Measurements from ENCODE around the gene SMOC2. TPM values are rescaled to one million over a fixed set of nuclear protein-coding genes. Genes with fewer than 3 reads are reported as not detected.
A peak's percentile ranks its signal among the peaks of the same experiment; 100 is the strongest.

The SMOC2 gene
- total and polyA plus RNA-seq, 7 donors = 12.3 to 90.3 (median 22.8) TPM

DNA sequence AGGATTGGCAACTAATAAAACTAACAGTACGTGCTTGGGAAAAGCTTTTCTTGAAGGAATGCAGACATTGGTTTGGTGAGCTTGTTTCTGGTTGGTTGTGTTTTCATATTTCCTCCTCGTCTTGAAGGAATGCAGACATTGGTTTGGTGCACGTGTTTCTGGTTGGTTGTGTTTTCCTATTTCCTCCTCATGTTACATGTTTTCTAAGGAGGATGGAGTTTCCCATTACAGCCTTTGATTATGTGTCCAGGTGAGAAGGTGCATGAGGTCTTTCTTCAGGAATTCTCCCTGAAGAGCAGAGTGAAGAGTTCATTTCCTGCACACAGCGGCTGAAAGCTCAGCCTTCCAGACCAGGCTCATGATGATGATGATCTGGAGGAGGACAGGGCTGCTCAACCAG lies 190.6 kb downstream of the SMOC2 start:
- intact Hi-C loops (cut with DNase I) = no loop called here
- Histone ChIP-seq H3K27ac (no peak overlapping the region), H3K4me1 (no peaks in the 10 kb centered on the region), H3K9me3 (no peaks in the 10 kb centered on the region), H3K27me3 (ENCODE audit: insufficient read depth in 3 of 3, low read length in 2 of 3) (peaks cover 0 to 14% (median 0%) of the 10 kb centered on the region in 3 donors), H3K36me3 (ENCODE audit: insufficient read depth in 1 of 2, low read depth in 1 of 2) (no peaks in the 10 kb centered on the region), H3K4me3 (no peak overlapping the region)
- TF ChIP-seq, protein P1, sequence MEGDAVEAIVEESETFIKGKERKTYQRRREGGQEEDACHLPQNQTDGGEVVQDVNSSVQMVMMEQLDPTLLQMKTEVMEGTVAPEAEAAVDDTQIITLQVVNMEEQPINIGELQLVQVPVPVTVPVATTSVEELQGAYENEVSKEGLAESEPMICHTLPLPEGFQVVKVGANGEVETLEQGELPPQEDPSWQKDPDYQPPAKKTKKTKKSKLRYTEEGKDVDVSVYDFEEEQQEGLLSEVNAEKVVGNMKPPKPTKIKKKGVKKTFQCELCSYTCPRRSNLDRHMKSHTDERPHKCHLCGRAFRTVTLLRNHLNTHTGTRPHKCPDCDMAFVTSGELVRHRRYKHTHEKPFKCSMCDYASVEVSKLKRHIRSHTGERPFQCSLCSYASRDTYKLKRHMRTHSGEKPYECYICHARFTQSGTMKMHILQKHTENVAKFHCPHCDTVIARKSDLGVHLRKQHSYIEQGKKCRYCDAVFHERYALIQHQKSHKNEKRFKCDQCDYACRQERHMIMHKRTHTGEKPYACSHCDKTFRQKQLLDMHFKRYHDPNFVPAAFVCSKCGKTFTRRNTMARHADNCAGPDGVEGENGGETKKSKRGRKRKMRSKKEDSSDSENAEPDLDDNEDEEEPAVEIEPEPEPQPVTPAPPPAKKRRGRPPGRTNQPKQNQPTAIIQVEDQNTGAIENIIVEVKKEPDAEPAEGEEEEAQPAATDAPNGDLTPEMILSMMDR (IDR thresholded peaks at IDR 0.05) = no peak
- no peak for ATAC-seq
- DNase-seq = no peak
- WGBS, 3 donors = 71 to 72% (median 71%) methylated on average over 4 of the region's 4 CpGs

DNA sequence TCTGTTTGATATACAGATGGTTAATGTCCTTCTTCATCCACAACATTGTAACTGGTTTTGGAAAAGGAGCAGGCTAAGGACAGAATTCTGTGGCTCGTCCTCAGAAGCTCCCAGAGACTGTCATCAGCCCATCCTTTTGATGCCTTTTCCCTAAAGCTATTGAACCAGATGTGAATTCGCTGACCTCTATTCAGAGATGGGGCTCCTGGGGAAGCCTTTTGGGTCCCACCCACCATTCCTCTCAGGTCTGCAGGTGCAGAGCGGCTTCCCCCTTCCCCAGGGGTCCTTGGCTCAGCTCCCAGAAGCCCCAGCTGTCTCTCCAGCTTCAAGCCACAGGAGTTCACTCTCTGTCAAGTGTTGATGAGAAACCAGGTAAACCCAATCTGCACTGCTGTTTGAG lies 191.7 kb downstream of the SMOC2 start:
- TF ChIP-seq, protein P1 (IDR thresholded peaks at IDR 0.05) = no peak
- DNase-seq (no peak), ATAC-seq (no peak)
- Histone ChIP-seq H3K27me3 (ENCODE audit: insufficient read depth in 3 of 3, low read length in 2 of 3) (peaks cover 0 to 14% (median 1%) of the 10 kb centered on the region in 3 donors), H3K4me1 (no peaks in the 10 kb centered on the region), H3K9me3 (no peaks in the 10 kb centered on the region), H3K36me3 (ENCODE audit: insufficient read depth in 1 of 2, low read depth in 1 of 2) (no peaks in the 10 kb centered on the region), H3K4me3 (no peak overlapping the region), H3K27ac (no peak overlapping the region)
- 63 to 81% (median 69%) methylated on average over 3 of the region's 3 CpGs for WGBS, 3 donors
- intact Hi-C loops (cut with DNase I) = no loop called here

DNA sequence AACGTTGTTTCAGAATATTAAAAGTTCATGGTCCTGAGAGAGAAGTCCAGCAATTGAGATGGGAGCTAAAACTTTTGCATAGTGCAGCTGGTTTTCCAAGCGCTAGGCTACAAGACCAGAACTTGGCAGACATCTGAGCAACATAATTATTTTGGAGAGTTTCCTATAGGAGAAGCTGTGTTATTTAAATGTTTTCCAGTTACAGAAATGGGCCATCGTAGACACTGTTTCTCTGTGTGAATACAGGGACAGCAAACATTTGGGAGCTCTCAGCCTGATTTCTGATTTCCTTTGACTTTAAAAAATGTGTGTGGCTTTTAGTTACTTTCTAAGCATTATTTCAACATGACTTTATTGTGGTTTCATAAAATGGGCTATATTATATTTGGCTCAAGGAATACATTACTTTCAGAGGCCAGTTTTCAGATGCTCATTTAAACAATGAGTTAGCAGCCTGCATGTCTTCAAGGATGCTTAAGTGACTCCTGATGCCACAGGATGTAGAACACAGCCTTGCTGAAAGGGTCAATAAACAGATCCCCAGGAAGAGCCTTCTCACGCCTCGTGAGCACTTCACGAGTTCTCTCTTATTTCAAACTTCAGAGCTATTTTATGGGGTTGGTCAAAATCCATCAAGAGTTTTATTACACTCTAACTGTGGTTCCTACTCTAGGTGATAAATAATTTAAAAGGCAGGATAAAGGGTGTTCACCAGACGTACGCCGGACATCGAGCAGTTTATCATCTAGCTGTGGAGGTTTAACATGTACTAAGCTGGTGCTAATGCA lies 193.8 kb downstream of the SMOC2 start:
- WGBS, 3 donors = 58 to 68% (median 58%) methylated on average over 10 of the region's 10 CpGs
- Histone ChIP-seq H3K4me1 (no peaks in the 10 kb centered on the region), H3K9me3 (no peaks in the 10 kb centered on the region), H3K27me3 (ENCODE audit: insufficient read depth in 3 of 3, low read length in 2 of 3) (peaks cover 0 to 21% (median 4%) of the 10 kb centered on the region in 3 donors), H3K36me3 (ENCODE audit: insufficient read depth in 1 of 2, low read depth in 1 of 2) (no peaks in the 10 kb centered on the region), H3K27ac (no peak overlapping the region), H3K4me3 (no peak overlapping the region)
- no peak for DNase-seq
- ATAC-seq = no peak
- TF ChIP-seq, protein P1 (IDR thresholded peaks at IDR 0.05) = no peak
- intact Hi-C loops (cut with DNase I) = no loop called here

DNA sequence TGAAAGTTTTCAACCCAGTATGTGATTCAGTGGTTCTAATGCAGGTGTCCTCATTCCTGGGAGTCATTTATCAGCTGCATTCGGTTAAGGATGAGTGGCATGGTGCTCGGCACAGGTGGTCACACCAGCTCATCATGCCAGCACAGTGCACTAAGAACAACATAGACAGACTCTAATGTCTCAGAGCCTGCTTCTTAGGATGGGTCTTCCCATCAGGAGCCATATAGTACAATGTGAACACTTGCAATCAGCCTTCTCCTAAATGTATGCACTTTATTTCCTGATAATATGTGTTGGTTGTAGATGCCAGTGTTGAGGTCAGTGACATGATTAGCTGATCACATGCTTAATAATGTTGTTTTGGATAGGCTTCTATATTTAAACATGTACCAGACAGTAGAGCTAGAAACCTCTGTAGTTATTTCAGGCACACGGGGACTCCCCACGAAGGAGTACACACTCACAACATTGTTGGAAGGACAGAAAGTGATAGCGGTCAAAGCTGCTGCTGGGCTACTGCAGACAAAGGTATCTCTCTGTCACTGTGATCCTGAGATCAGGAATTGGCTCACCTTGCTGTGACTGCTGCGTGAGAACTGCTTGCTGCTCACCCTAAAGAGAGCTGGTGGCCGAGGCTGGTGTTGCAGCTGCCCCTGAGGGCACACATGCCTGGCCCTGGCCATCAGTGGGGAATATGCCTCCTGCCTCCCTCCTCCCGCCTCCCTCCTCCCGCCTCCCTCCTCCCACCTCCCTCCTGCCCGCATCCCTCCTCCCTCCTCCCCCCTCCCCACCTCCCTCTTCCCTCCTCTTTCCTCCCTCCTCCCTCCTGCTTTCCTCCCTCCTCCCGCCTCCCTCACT lies 195.4 kb downstream of the SMOC2 start:
- 43 to 60% (median 59%) methylated on average over 7 to 9 of the region's 11 CpGs for WGBS, 3 donors
- Histone ChIP-seq H3K27me3 (ENCODE audit: insufficient read depth in 3 of 3, low read length in 2 of 3) (peaks cover 0 to 32% (median 4%) of the 10 kb centered on the region in 3 donors), H3K36me3 (ENCODE audit: insufficient read depth in 1 of 2, low read depth in 1 of 2) (no peaks in the 10 kb centered on the region), H3K4me3 (no peak overlapping the region), H3K27ac (no peak overlapping the region), H3K9me3 (no peaks in the 10 kb centered on the region), H3K4me1 (no peaks in the 10 kb centered on the region)
- TF ChIP-seq, protein P1 (IDR thresholded peaks at IDR 0.05) = no peak
- intact Hi-C loops (cut with DNase I) = no loop called here
- ATAC-seq (peak in 3 of 4 donors; percentile 21 to 52 (median 23)), DNase-seq (no peak)

Data from psoas muscle (tissue), 8 donors.